ENCODE measurements around the gene TTC1.
"Not testable (repeated sequence)": the region's sequence is repeated elsewhere in the genome, so short reads cannot be mapped to it uniquely, and the experiment has no call there.

Gene TTC1

GRCh38 chr5:160064995-160065614 is 56.2 kb downstream of the TTC1 start:
- TF ChIP-seq CTCF (IDR thresholded peaks at IDR 0.05; ENCODE audit: low read depth, low read length, missing control alignments) = no peak
- no peak for DNase-seq (ENCODE audit: extremely low read depth, low read depth)

GRCh38 chr5:160069120-160069519 is 60.2 kb downstream of the TTC1 start:
- not testable (repeated sequence) for DNase-seq (ENCODE audit: extremely low read depth, low read depth); H3K4me3 ChIP-seq (replicated peaks; ENCODE audit: low read depth, low read length)

More at GRCh38 chr5:160064995-160065614, 56.2 kb downstream of the TTC1 start:
- H3K4me3 ChIP-seq (replicated peaks; ENCODE audit: low read depth, low read length) = no peak overlapping the region

GRCh38 chr5:160071516-160071915 is 62.6 kb downstream of the TTC1 start:
- no peak for TF ChIP-seq CTCF (IDR thresholded peaks at IDR 0.05; ENCODE audit: low read depth, low read length, missing control alignments)
- no peak for DNase-seq (ENCODE audit: extremely low read depth, low read depth)
- H3K4me3 ChIP-seq (replicated peaks; ENCODE audit: low read depth, low read length) = no peak overlapping the region

GRCh38 chr5:160071916-160072315 is 63.0 kb downstream of the TTC1 start:
- no peak overlapping the region for H3K4me3 ChIP-seq (replicated peaks; ENCODE audit: low read depth, low read length)
- no peak for TF ChIP-seq CTCF (IDR thresholded peaks at IDR 0.05; ENCODE audit: low read depth, low read length, missing control alignments)
- no peak for DNase-seq (ENCODE audit: extremely low read depth, low read depth)

GRCh38 chr5:160075073-160075472 is 66.1 kb downstream of the TTC1 start:
- TF ChIP-seq CTCF (IDR thresholded peaks at IDR 0.05; ENCODE audit: low read depth, low read length, missing control alignments) = no peak
- H3K4me3 ChIP-seq (replicated peaks; ENCODE audit: low read depth, low read length) = no peak overlapping the region
- DNase-seq (ENCODE audit: extremely low read depth, low read depth) = no peak

GRCh38 chr5:160076997-160077396 is 68.1 kb downstream of the TTC1 start:
- DNase-seq (ENCODE audit: extremely low read depth, low read depth) = no peak
- no peak overlapping the region for H3K4me3 ChIP-seq (replicated peaks; ENCODE audit: low read depth, low read length)
- no peak for TF ChIP-seq CTCF (IDR thresholded peaks at IDR 0.05; ENCODE audit: low read depth, low read length, missing control alignments)

- no peak overlapping the region for H3K4me3 ChIP-seq (replicated peaks; ENCODE audit: low read depth, low read length)
- DNase-seq (ENCODE audit: extremely low read depth, low read depth) = no peak
- no peak for TF ChIP-seq CTCF (IDR thresholded peaks at IDR 0.05; ENCODE audit: low read depth, low read length, missing control alignments)
Measured at GRCh38 chr5:160079753-160080152, 70.8 kb downstream of the TTC1 start.

Data from HFF-Myc (cell line).